Esophagus squamous epithelium (tissue), 5 donors: ENCODE measurements around the gene TRAF3. TPM values are rescaled to one million over a fixed set of nuclear protein-coding genes. Genes with fewer than 3 reads are reported as not detected.
A peak's percentile ranks its signal among the peaks of the same experiment; 100 is the strongest.

ENCODE experiments used
- DNase-seq: peaks from one replicate; lab custom pipeline; 2025; lab: John Stamatoyannopoulos, UW
- H3K27ac ChIP-seq, 4 donors: fragments of 200-600 bp; sonication (generic); one replicate each; pipeline ENCODE4 v1.5.1; 2016 to 2019; ENCODE audit warnings: mild to moderate bottlenecking in 1 of 4
- H3K27me3 ChIP-seq, 4 donors: fragments of 200-600 bp; sonication (generic); 1 replicate in 3 of 4; 2 replicates in 1 of 4; pipeline versions ENCODE4 v1.5.1 to v1.6.0; 2017 to 2021; ENCODE audit warnings: antibody characterized with exemption in 1 of 4
- H3K36me3 ChIP-seq, 3 donors: fragments of 200-600 bp; sonication (generic); one replicate each; pipeline ENCODE4 v1.5.1; 2016 to 2019
- H3K4me1 ChIP-seq, 3 donors: fragments of 200-600 bp; sonication (generic); one replicate each; pipeline ENCODE4 v1.5.1; 2017 to 2019
- H3K4me3 ChIP-seq, 4 donors: fragments of 200-600 bp; sonication (generic); 1 replicate in 3 of 4; 2 replicates in 1 of 4; pipeline ENCODE4 v1.5.1; 2016 to 2019; ENCODE audit warnings: mild to moderate bottlenecking in 2 of 4, moderate library complexity in 1 of 4
- H3K9me3 ChIP-seq, 3 donors: fragments of 200-600 bp; sonication (generic); one replicate each; pipeline ENCODE4 v1.5.1; 2016 to 2019
- CTCF ChIP-seq, 6 experiments: fragments of 450-650 bp in 4 of 6; fragments of 200-600 bp in 2 of 6; sonication (generic) in 2 of 6; IDR thresholded peaks; one replicate each; pipeline ENCODE4 v1.5.1; 2016 to 2019; ENCODE audit warnings: antibody characterized with exemption in 6 of 6, mild to moderate bottlenecking in 4 of 6, moderate library complexity in 4 of 6
- POLR2A ChIP-seq, 4 donors: fragments of 450-650 bp; IDR thresholded peaks; one replicate each; pipeline ENCODE4 v1.6.1; 2017; ENCODE audit warnings: antibody characterized with exemption in 4 of 4, mild to moderate bottlenecking in 4 of 4, moderate library complexity in 3 of 4
- WGBS, 2 donors: methylation state at CpG; one replicate each; pipeline ENCODE4 v1.1.5; 2018; 5-methylcytosine and 5-hydroxymethylcytosine counted together
- intact Hi-C: fragments of 100-400 bp; cut with DNase I; formaldehyde crosslinking; loops from one replicate; pipeline ENCODE4 v1.15.0; 2022
- total RNA-seq, 4 donors: library from RNA; depleted of rRNA; stranded (reverse); fragments of >200 nt; gene quantifications; one replicate each; pipeline ENCODE4 v1.1.0, GENCODE V29; 2016
- donor health status: DM: yes; HTN: yes; CAD: no.

The TRAF3 gene
- total RNA-seq, 4 donors from 2014 or later: 11.2 to 19.3 (median 13.2) TPM

- intact Hi-C loops: no loop called here
- H3K4me1 ChIP-seq: peaks cover 0 to 23% (median 4%) of the 10 kb centered on the region in 3 donors
- H3K36me3 ChIP-seq: peaks cover 52 to 100% (median 59%) of the 10 kb centered on the region in 3 donors
- H3K4me3 ChIP-seq: no peak overlapping the region
- no peaks in the 10 kb centered on the region for H3K9me3 ChIP-seq
- no peak for DNase-seq
- no peaks in the 10 kb centered on the region for H3K27me3 ChIP-seq
- WGBS, 2 donors: 69 to 79% methylated on average over 8 to 10 of the region's 19 CpGs
- H3K27ac ChIP-seq: peak overlapping the region in 1 of 4 donors; percentile 29
- TF ChIP-seq CTCF (IDR thresholded peaks at IDR 0.05): no peak
- TF ChIP-seq POLR2A (IDR thresholded peaks at IDR 0.05): no peak
Measured at GRCh38 chr14:102940729-102941362, 163.6 kb downstream of the TRAF3 start.

- 76 to 85% methylated on average over 8 to 10 of the region's 10 CpGs for WGBS, 2 donors
- H3K36me3 ChIP-seq: peaks cover 58 to 100% (median 64%) of the 10 kb centered on the region in 3 donors
Measured at GRCh38 chr14:102941419-102942011, 164.3 kb downstream of the TRAF3 start.

GRCh38 chr14:102942069-102942468, 164.8 kb downstream of the TRAF3 start:
- peaks cover 0 to 23% (median 4%) of the 10 kb centered on the region in 3 donors for H3K4me1 ChIP-seq
- TF ChIP-seq POLR2A (IDR thresholded peaks at IDR 0.05): no peak
- TF ChIP-seq CTCF (IDR thresholded peaks at IDR 0.05): no peak
- H3K27ac ChIP-seq: no peak overlapping the region
- no peak overlapping the region for H3K4me3 ChIP-seq
- H3K36me3 ChIP-seq: peaks cover 64 to 100% (median 68%) of the 10 kb centered on the region in 3 donors
- no peaks in the 10 kb centered on the region for H3K27me3 ChIP-seq
- no peaks in the 10 kb centered on the region for H3K9me3 ChIP-seq
- DNase-seq: no peak
- WGBS, 2 donors: 91 to 96% methylated on average over 4 to 6 of the region's 13 CpGs
- intact Hi-C loops: no loop called here

More at GRCh38 chr14:102941419-102942011, 164.3 kb downstream of the TRAF3 start:
- TF ChIP-seq POLR2A (IDR thresholded peaks at IDR 0.05): no peak
- no peak for TF ChIP-seq CTCF (IDR thresholded peaks at IDR 0.05)
- no peaks in the 10 kb centered on the region for H3K9me3 ChIP-seq
- H3K27me3 ChIP-seq: no peaks in the 10 kb centered on the region
- DNase-seq: no peak
- peaks cover 0 to 23% (median 4%) of the 10 kb centered on the region in 3 donors for H3K4me1 ChIP-seq
- H3K27ac ChIP-seq: no peak overlapping the region
- no peak overlapping the region for H3K4me3 ChIP-seq
- intact Hi-C loops: no loop called here

- DNase-seq: no peak
- H3K27ac ChIP-seq: no peak overlapping the region
- peaks cover 51 to 95% (median 63%) of the 10 kb centered on the region in 3 donors for H3K36me3 ChIP-seq
- no peaks in the 10 kb centered on the region for H3K9me3 ChIP-seq
- TF ChIP-seq POLR2A (IDR thresholded peaks at IDR 0.05): no peak
- no peak for TF ChIP-seq CTCF (IDR thresholded peaks at IDR 0.05)
- intact Hi-C loops: no loop called here
- H3K27me3 ChIP-seq: no peaks in the 10 kb centered on the region
- no peak overlapping the region for H3K4me3 ChIP-seq
- H3K4me1 ChIP-seq: peaks cover 0 to 23% (median 4%) of the 10 kb centered on the region in 3 donors
- WGBS, 2 donors: 81 to 83% methylated on average over 6 to 15 of the region's 16 CpGs
Measured at GRCh38 chr14:102943454-102943853, 166.2 kb downstream of the TRAF3 start.

GRCh38 chr14:102943979-102944378, 166.7 kb downstream of the TRAF3 start:
- no peaks in the 10 kb centered on the region for H3K27me3 ChIP-seq
- no peaks in the 10 kb centered on the region for H3K9me3 ChIP-seq
- WGBS, 2 donors: 95% methylated on average over 14 of the region's 15 CpGs; no CpG with 5 or more reads in 1 of the 2 donors
- no peak for DNase-seq
- peaks cover 0 to 29% (median 4%) of the 10 kb centered on the region in 3 donors for H3K4me1 ChIP-seq
- no peak overlapping the region for H3K27ac ChIP-seq
- no peak overlapping the region for H3K4me3 ChIP-seq
- TF ChIP-seq CTCF (IDR thresholded peaks at IDR 0.05) (no peak), POLR2A (IDR thresholded peaks at IDR 0.05) (no peak)
- intact Hi-C loops: no loop called here
- H3K36me3 ChIP-seq: peaks cover 51 to 95% (median 65%) of the 10 kb centered on the region in 3 donors
